Transverse colon (tissue), 4 donors: ENCODE data around the gene KRT2. TPM values are rescaled to one million over a fixed set of nuclear protein-coding genes. Genes with fewer than 3 reads are reported as not detected.

Experiments
- DNase-seq: peaks from one replicate; pipeline ENCODE4 v3.0.0-alpha.2; 2019
- H3K27ac ChIP-seq, 4 donors: fragments of 200-600 bp; sonication (generic); 2 replicates each; pipeline ENCODE4 v1.5.1; 2016 to 2018; ENCODE audit warnings: inconsistent platforms in 4 of 4
- H3K27me3 ChIP-seq: fragments of 200-600 bp; sonication (generic); 2 replicates; pipeline ENCODE4 v1.5.1; 2017; ENCODE audit warnings: inconsistent platforms
- H3K36me3 ChIP-seq, 4 donors: fragments of 200-600 bp; sonication (generic); 2 replicates each; pipeline ENCODE4 v1.5.1; 2017 to 2019; ENCODE audit warnings: inconsistent platforms in 4 of 4
- H3K4me1 ChIP-seq, 4 donors: fragments of 200-600 bp; sonication (generic); 2 replicates each; pipeline ENCODE4 v1.5.1; 2017 to 2020; ENCODE audit warnings: inconsistent platforms in 4 of 4
- H3K4me3 ChIP-seq, 4 donors: fragments of 200-600 bp; sonication (generic); 1 replicate in 1 of 4; 2 replicates in 3 of 4; pipeline versions ENCODE4 v1.5.1 to v1.6.1; 2017 to 2019; ENCODE audit warnings: inconsistent platforms in 4 of 4
- H3K9me3 ChIP-seq, 2 donors: fragments of 200-600 bp; sonication (generic); 2 replicates each; pipeline ENCODE4 v1.5.1; 2017 to 2019; ENCODE audit warnings: inconsistent platforms in 2 of 2
- CTCF ChIP-seq, 5 experiments: fragments of 200-600 bp in 3 of 5; fragments of 450-650 bp in 2 of 5; sonication (generic) in 3 of 5; IDR thresholded peaks; 1 replicate in 2 of 5; 2 replicates in 3 of 5; pipeline ENCODE4 v1.5.1; 2016 to 2017; ENCODE audit warnings: antibody characterized with exemption in 5 of 5, inconsistent platforms in 3 of 5, mild to moderate bottlenecking in 2 of 5, moderate library complexity in 1 of 5
- EP300 ChIP-seq: sonication (generic); formaldehyde crosslinking; IDR thresholded peaks from one replicate; pipeline ENCODE4 v1.6.1; 2017; ENCODE audit warnings: antibody characterized with exemption, low read depth
- POLR2A ChIP-seq: fragments of 450-650 bp; IDR thresholded peaks from one replicate; pipeline ENCODE4 v1.6.1; 2016; ENCODE audit warnings: antibody characterized with exemption, mild to moderate bottlenecking, moderate library complexity
- POLR2AphosphoS5 ChIP-seq, 3 donors: sonication (generic); formaldehyde crosslinking; IDR thresholded peaks; one replicate each; pipeline ENCODE4 v1.6.1; 2016; ENCODE audit warnings: antibody characterized with exemption in 3 of 3
- WGBS, 2 donors: methylation state at CpG; one replicate each; pipeline ENCODE4 v1.1.5; 2018; ENCODE audit warnings: low coverage in 1 of 2; 5-methylcytosine and 5-hydroxymethylcytosine counted together
- in situ Hi-C, 4 donors: fragments of 200-750 bp; cut with MboI; loops; one replicate each; pipeline versions ENCODE4 v1.15.0 to v1.15.1; 2017; ENCODE audit warnings: low sequenced_read_pairs in 3 of 4, low pct_ligation_motif_present in 1 of 4, low pct_unique_long_range_greater_than_20kb in 1 of 4
- intact Hi-C: fragments of 100-400 bp; cut with DNase I; formaldehyde crosslinking; loops from one replicate; pipeline ENCODE4 v1.15.1; 2023; ENCODE audit warnings: low total_unique reads
- total RNA-seq, 4 donors: library from RNA; depleted of rRNA; stranded (reverse); fragments of >200 nt; gene quantifications; one replicate each; pipeline ENCODE4 v1.1.0, GENCODE V29; 2016

Gene KRT2
- total RNA-seq, 4 donors from 2014 or later = not detected

GRCh38 chr12:52698651-52699340 lies 46.8 kb upstream of the KRT2 start:
- intact Hi-C loops = no loop called here

DNA sequence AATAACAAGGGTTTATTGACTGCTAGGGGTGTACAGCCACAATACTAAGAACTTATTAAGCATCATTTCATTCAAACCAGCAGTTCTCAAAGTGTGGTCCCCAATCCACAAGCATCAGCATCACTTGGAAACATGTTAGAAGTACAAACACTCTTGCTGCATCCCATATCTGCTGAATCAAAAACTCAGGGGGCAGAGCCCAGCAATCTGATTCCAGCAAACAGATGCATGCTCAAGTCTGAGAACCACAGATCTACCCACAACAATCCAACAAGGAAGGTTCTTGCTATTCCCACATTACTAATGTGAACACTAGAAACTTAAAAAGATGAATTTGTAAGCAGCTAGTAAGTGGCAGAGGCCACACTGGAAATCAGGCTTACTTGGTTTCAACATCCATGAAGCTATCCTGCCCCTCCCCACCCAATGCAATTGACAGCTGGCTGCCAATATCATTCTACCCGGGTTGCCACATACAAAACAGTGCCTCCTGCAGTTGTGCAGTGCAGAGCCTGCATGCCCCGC lies 45.1 kb upstream of the KRT2 start:
- no peak overlapping the region for H3K4me3 ChIP-seq
- H3K4me1 ChIP-seq = no peaks in the 10 kb centered on the region
- no peaks in the 10 kb centered on the region for H3K36me3 ChIP-seq
- in situ Hi-C loops = no loop called here
- DNase-seq = no peak
- H3K27ac ChIP-seq = no peak overlapping the region
- H3K27me3 ChIP-seq = peaks cover 39% of the 10 kb centered on the region
- TF ChIP-seq POLR2AphosphoS5 (IDR thresholded peaks at IDR 0.05) = no peak
- TF ChIP-seq CTCF (IDR thresholded peaks at IDR 0.05) = no peak
- TF ChIP-seq EP300 = no peak
- TF ChIP-seq POLR2A = no peak
- intact Hi-C loops = no loop called here
- H3K9me3 ChIP-seq = no peaks in the 10 kb centered on the region
- WGBS, 2 donors = 38% methylated on average over 2 of the region's 2 CpGs; no CpG with 5 or more reads in 1 of the 2 donors

More at GRCh38 chr12:52698651-52699340, 46.8 kb upstream of the KRT2 start:
- Histone ChIP-seq H3K4me1 (no peaks in the 10 kb centered on the region), H3K27me3 (peaks cover 24% of the 10 kb centered on the region), H3K27ac (no peak overlapping the region), H3K4me3 (no peak overlapping the region), H3K36me3 (no peaks in the 10 kb centered on the region), H3K9me3 (no peaks in the 10 kb centered on the region)
- WGBS, 2 donors = 46% methylated on average over 11 of the region's 11 CpGs; no CpG with 5 or more reads in 1 of the 2 donors
- DNase-seq = no peak
- in situ Hi-C loops = no loop called here
- TF ChIP-seq POLR2AphosphoS5 (IDR thresholded peaks at IDR 0.05) (no peak), EP300 (no peak), POLR2A (no peak), CTCF (IDR thresholded peaks at IDR 0.05) (no peak)

DNA sequence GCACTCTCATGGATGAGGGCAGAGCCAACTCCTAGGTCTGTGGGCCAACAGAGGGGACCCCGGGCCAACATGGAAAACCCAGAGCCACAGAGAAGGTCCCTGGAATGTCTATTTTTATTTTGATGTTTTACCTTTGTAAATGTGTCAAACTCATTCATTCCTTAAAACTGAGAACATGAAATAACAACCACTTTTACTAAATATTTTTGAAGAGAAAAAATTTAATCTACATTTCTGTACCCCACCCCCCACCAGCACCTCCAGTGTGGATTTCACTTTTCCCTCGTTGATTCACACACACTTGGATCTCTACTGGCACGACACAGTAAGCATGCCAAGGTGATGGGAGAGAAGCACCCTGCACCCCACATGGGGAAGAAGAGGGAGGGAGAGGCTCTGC lies 44.6 kb upstream of the KRT2 start:
- H3K4me3 ChIP-seq = no peak overlapping the region
- peaks cover 45% of the 10 kb centered on the region for H3K27me3 ChIP-seq
- in situ Hi-C loops = no loop called here
- H3K27ac ChIP-seq = no peak overlapping the region
- DNase-seq = no peak
- H3K4me1 ChIP-seq = no peaks in the 10 kb centered on the region
- intact Hi-C loops = no loop called here
- no peaks in the 10 kb centered on the region for H3K9me3 ChIP-seq
- TF ChIP-seq EP300 (no peak), POLR2A (no peak), CTCF (IDR thresholded peaks at IDR 0.05) (no peak), POLR2AphosphoS5 (IDR thresholded peaks at IDR 0.05) (no peak)
- 50 to 51% methylated on average over 3 of the region's 3 CpGs for WGBS, 2 donors
- no peaks in the 10 kb centered on the region for H3K36me3 ChIP-seq

- Histone ChIP-seq H3K27ac (no peak overlapping the region), H3K4me1 (peaks cover 0 to 11% (median 8%) of the 10 kb centered on the region in 4 donors), H3K27me3 (peaks cover 59% of the 10 kb centered on the region), H3K36me3 (no peaks in the 10 kb centered on the region), H3K4me3 (no peak overlapping the region), H3K9me3 (no peaks in the 10 kb centered on the region)
- intact Hi-C loops (no loop called here), in situ Hi-C loops (no loop called here)
- no peak for DNase-seq
- TF ChIP-seq EP300 (no peak), CTCF (IDR thresholded peaks at IDR 0.05) (no peak), POLR2A (no peak), POLR2AphosphoS5 (IDR thresholded peaks at IDR 0.05) (no peak)
- 82% methylated on average over 3 of the region's 3 CpGs; no CpG with 5 or more reads in 1 of the 2 donors for WGBS, 2 donors
Measured at GRCh38 chr12:52695039-52695438, 43.0 kb upstream of the KRT2 start.
